ENCODE results near the gene BCL2L14. TPM values are rescaled to one million over a fixed set of nuclear protein-coding genes. Genes with fewer than 3 reads are reported as not detected.

Gene BCL2L14
- total RNA-seq, 1 experiment from 2014 or later: 0.90 TPM

- TF ChIP-seq ZBTB43 (CRISPR knock-in tag; IDR thresholded peaks at IDR 0.05) (no peak), CBFB (CRISPR knock-in tag; IDR thresholded peaks at IDR 0.05; ENCODE audit: low read depth) (no peak), JAZF1 (CRISPR knock-in tag; IDR thresholded peaks at IDR 0.05) (no peak)
These were observed 56.6 kb downstream of the BCL2L14 start (continued) for GRCh38 chr12:12127304-12127703.

- ChIA-PET CTCF (no interaction called here), POLR2A (no interaction called here)
- no peak overlapping the region for H3K27ac Mint-ChIP-seq
- no peaks in the 10 kb centered on the region for H3K27me3 Mint-ChIP-seq (ENCODE audit: low read depth)
- H3K4me3 Mint-ChIP-seq: no peak overlapping the region
- no peaks in the 10 kb centered on the region for H3K9me3 Mint-ChIP-seq
- H3K36me3 Mint-ChIP-seq: peaks cover 50% of the 10 kb centered on the region
- H3K4me1 Mint-ChIP-seq: 0 out of 2 replicates have a peak, but pooled peaks cover 3% of the 10 kb centered on the region
- no peak for DNase-seq (ENCODE audit: low spot score)
- no peak for ATAC-seq
- no peak for TF ChIP-seq CREM (CRISPR knock-in tag; IDR thresholded peaks at IDR 0.05)
- no peak for TF ChIP-seq MXD4 (CRISPR knock-in tag; IDR thresholded peaks at IDR 0.05; ENCODE audit: borderline replicate concordance)
- TF ChIP-seq CTCF (IDR thresholded peaks at IDR 0.05): no peak
- no peak for TF ChIP-seq EMX1 (CRISPR knock-in tag; IDR thresholded peaks at IDR 0.05)
- TF ChIP-seq NFE2L1 (CRISPR knock-in tag; IDR thresholded peaks at IDR 0.05): no peak
- no peak for TF ChIP-seq ZNF219 (CRISPR knock-in tag; IDR thresholded peaks at IDR 0.05; ENCODE audit: borderline replicate concordance)
- no peak for TF ChIP-seq MYBL2 (CRISPR knock-in tag; IDR thresholded peaks at IDR 0.05)
- no peak for TF ChIP-seq OVOL2 (CRISPR knock-in tag; IDR thresholded peaks at IDR 0.05; ENCODE audit: borderline replicate concordance)
- no peak for TF ChIP-seq TCF7 (CRISPR knock-in tag; IDR thresholded peaks at IDR 0.05; ENCODE audit: low read depth)
- no peak for TF ChIP-seq TEAD1 (CRISPR knock-in tag; IDR thresholded peaks at IDR 0.05)
- TF ChIP-seq FOXJ3 (CRISPR knock-in tag; IDR thresholded peaks at IDR 0.05; ENCODE audit: borderline replicate concordance): no peak
- no peak for TF ChIP-seq KAT7 (CRISPR knock-in tag; IDR thresholded peaks at IDR 0.05; ENCODE audit: borderline replicate concordance)
- TF ChIP-seq HMGA2 (CRISPR knock-in tag; IDR thresholded peaks at IDR 0.05): no peak
- TF ChIP-seq FOXP1 (CRISPR knock-in tag; IDR thresholded peaks at IDR 0.05; ENCODE audit: borderline replicate concordance): no peak
- TF ChIP-seq STAT6 (CRISPR knock-in tag; conservative IDR thresholded peaks at IDR 0.05; ENCODE audit: low read depth): no peak
- TF ChIP-seq PREB (CRISPR knock-in tag; IDR thresholded peaks at IDR 0.05; ENCODE audit: borderline replicate concordance): no peak
These were observed 57.9 kb downstream of the BCL2L14 start for GRCh38 chr12:12128670-12129069.

Measured in WTC11 (cell line).